GM19455 (cell line): ENCODE data around the gene NPHS1.

Source experiments
- ATAC-seq: cut with Tn5 transposase; IDR thresholded peaks from one replicate; pipeline ENCODE4 v1.9.1; 2021; ENCODE audit not compliant: unreplicated experiment

NPHS1 gene

GRCh38 chr19:35789195-35789977 is 62.9 kb downstream of the NPHS1 start:
- ATAC-seq = no peak

DNA sequence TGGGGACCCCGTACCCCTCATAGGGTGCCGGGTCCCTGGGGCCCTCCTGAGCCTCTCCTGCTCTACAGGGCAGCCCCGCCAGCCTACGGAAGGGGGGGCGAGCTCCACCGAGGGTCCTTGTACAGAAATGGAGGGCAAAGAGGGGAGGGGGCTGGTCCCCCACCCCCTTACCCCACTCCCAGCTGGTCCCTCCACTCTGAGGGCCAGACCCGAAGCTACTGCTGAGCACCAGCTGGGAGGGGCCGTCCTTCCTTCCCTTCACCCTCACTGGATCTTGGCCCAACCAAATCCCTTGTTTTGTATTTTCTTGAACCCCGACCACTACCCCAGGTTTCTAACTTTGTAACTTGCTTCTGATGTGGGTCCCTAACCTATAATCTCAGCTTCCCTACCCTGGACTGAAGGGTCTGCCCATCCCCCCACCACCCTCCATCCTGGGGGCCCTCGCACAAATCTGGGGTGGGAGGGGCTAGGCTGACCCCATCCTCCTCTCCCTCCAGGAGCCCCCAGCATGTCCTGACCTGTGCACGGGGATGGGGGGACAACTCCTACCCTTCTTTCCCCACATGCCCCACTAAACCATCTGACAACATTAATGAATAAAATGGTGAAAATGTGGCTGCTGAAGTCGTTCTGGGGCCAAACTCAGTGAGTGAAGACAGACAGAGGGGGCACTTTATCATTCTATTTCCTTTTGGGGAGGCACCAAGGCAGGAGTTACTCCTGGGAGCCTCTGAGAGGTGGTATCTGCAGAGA is 63.9 kb downstream of the NPHS1 start:
- ATAC-seq = no peak

DNA sequence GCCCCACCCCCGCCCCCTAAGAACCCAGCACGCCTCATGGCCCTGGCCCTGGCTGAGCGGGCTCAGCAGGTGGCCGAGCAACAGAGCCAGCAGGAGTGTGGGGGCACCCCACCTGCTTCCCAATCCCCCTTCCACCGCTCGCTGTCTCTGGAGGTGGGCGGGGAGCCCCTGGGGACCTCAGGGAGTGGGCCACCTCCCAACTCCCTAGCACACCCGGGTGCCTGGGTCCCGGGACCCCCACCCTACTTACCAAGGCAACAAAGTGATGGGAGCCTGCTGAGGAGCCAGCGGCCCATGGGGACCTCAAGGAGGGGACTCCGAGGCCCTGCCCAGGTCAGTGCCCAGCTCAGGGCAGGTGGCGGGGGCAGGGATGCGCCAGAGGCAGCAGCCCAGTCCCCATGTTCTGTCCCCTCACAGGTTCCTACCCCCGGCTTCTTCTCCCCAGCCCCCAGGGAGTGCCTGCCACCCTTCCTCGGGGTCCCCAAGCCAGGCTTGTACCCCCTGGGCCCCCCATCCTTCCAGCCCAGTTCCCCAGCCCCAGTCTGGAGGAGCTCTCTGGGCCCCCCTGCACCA is 65.0 kb downstream of the NPHS1 start:
- ATAC-seq = no peak

DNA sequence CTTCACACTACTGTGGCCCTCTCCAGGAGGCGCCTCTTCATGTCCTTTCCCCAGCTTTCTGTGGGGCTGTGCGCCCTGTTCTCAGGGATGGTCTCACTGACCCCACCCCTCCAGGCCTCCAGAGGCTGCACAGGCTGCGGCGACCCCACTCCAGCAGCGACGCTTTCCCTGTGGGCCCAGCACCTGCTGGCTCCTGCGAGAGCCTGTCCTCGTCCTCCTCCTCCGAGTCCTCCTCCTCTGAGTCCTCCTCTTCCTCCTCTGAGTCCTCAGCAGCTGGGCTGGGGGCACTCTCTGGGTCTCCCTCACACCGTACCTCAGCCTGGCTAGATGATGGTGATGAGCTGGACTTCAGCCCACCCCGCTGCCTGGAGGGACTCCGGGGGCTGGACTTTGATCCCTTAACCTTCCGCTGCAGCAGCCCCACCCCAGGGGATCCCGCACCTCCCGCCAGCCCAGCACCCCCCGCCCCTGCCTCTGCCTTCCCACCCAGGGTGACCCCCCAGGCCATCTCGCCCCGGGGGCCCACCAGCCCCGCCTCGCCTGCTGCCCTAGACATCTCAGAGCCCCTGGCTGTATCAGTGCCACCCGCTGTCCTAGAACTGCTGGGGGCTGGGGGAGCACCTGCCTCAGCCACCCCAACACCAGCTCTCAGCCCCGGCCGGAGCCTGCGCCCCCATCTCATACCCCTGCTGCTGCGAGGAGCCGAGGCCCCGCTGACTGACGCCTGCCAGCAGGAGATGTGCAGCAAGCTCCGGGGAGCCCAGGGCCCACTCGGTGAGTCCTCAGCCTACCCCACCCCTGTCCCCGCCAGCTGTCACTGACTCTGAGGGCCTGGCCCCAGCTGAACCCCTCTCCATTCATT is 65.8 kb downstream of the NPHS1 start:
- no peak for ATAC-seq

DNA sequence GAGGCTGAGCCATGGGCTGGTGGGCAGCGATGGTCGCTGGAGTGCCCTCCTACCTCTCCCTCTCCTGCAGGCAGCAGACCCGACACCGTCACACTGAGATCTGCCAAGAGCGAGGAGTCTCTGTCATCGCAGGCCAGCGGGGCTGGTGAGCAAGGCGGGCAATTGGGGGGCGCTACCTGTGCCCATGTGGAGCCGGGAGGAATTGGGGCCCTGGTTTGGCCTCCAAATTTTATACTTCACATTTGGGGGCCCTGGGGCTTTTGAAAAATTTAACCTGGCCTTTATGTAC is 67.0 kb downstream of the NPHS1 start:
- ATAC-seq = no peak

DNA sequence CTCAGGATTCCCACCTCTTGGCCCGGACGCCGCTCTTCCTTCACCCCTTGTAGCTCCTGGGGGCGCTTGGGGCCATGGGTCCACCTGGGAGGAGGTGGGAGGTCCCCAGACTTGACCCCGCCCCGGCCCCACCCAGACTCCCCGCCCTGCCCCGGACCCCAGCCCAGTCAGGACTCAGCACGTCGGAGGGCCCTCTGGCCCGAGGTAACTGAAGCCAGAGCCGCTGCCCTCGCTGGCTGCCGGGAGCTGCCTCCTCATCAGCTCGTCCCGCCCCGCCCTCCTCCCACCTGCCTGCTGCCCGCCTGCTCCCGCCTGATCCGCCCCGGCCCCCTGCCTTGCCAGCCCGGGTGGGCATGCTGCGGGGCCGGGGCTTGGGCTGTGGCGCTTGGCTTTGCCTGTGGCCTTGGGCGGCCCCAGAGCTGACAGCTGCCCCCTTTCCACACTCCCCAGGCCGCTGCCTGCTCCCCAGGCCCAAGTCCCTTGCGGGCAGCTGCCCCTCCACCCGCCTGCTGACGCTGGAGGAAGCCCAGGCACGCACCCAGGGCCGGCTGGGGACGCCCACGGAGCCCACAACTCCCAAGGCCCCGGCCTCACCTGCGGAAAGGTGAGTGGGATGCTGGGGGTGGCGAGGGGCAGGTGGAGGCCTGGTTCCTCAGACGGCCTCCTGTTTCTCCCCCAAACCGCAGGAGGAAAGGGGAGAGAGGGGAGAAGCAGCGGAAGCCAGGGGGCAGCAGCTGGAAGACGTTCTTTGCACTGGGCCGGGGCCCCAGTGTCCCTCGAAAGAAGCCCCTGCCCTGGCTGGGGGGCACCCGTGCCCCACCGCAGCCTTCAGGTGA is 67.6 kb downstream of the NPHS1 start:
- no peak for ATAC-seq

DNA sequence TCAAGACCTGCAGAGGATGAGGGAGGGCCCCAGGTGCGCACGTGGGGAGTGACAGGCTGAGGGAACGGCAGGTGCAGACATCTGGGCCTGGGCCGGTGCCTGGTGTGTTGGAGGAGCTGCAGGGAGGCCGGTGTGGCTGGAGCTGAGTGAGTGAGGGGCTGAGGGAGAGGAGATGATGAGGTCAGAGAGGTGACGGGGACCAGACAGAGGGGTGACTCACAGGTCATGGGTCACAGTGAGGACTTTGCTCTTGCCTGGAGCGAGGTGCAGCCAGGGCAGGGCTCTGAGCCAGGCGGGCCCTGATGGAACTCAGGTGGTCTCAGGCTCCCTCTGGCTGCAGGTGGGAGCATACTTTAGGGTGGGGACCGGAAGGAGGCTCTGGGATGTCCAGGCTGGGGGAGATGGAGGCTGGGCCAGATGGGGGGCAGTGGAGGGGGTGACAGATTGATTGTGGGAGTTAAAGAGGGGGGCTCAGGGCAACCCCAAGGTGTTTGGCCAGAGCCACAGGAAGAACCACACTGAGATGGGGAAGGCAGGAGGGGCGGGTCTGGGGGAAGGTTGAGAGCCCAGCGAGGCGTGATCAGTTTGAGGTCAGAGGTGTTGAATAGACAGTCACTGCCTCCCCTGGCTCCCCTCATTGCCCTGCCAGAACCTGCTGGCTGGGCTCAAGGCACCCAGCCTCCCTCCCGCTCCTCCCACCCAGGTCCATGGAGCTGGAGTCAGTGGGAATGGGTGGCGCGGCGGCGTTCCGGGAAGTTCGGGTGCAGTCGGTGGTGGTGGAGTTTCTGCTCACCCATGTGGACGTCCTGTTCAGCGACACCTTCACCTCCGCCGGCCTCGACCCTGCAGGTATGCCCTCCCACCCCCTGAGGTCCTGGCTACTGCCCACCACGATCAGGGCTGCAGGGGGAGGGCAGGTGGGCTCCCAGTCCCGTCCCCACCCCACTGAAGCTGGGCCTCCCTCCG is 68.6 kb downstream of the NPHS1 start:
- ATAC-seq = no peak

- ATAC-seq = no peak
Measured at GRCh38 chr19:35782589-35782988, 69.7 kb downstream of the NPHS1 start.

DNA sequence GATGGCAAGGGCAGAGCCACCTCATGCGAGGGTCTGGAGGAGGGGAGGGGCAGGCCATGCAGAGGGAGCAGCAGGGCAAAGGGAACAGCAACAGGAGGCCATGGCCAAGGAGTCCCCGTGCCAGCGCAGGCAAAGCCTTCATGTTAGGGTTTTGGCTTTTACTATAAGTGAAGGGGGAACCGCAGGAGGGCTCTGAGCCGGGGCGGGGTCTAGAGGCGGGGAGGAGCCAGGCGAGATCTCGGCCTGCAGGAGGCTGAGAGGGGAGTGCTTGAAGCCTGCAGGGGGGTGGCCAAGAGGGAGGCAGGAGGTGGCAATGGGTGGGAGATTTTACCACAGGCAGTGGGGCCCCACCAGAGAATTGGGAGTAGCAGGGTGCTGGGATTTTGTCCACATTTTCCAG is 70.7 kb downstream of the NPHS1 start:
- ATAC-seq = no peak

DNA sequence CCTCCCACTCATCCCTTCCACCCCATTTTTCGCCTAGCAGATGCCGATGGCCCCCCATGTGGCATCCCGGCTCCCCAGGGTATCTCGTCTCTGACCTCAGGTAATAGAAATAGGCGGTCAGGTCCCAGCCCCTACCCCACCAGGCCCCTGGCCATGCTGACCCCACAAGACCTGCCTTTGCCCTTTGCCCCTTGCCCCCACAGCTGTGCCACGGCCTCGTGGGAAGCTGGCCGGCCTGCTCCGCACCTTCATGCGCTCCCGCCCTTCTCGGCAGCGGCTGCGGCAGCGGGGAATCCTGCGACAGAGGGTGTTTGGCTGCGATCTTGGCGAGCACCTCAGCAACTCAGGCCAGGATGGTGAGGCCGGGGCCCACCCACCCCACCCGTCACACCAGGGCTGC is 71.6 kb downstream of the NPHS1 start:
- ATAC-seq = no peak

DNA sequence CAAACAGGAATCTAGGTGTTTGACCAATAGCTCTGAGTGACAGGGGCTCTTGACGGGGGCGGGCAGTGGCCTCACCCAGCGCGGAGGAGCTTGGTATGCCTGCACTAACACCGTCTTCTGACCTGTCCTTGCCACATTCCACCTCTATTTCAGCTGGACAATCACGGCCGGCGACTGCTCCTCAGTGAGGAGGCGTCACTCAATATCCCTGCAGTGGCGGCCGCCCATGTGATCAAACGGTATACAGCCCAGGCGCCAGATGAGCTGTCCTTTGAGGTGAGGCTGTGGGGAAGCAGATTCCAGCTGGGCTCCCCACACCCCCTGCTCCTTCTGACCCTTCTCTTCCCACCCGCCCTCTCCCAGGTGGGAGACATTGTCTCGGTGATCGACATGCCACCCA is 72.2 kb downstream of the NPHS1 start:
- ATAC-seq = no peak

GRCh38 chr19:35779033-35779432 is 73.3 kb downstream of the NPHS1 start:
- no peak for ATAC-seq

- ATAC-seq = no peak
Measured at GRCh38 chr19:35777961-35778360, 74.3 kb downstream of the NPHS1 start.

GRCh38 chr19:35777086-35777841 is 75.0 kb downstream of the NPHS1 start:
- ATAC-seq = no peak

GRCh38 chr19:35776102-35776788 is 76.1 kb downstream of the NPHS1 start:
- no peak for ATAC-seq
